Right renal pelvis (tissue), 4 donors: ENCODE data around the gene UNC79. TPM values are rescaled to one million over a fixed set of nuclear protein-coding genes. Genes with fewer than 3 reads are reported as not detected.
"Not testable (repeated sequence)": the region's sequence is repeated elsewhere in the genome, so short reads cannot be mapped to it uniquely, and the experiment has no call there.

Source experiments
- DNase-seq, 4 donors: peaks; one replicate each; pipeline ENCODE4 v3.0.0-alpha.2; 2013; ENCODE audit warnings: low read depth in 4 of 4, low spot score in 3 of 4, missing footprints in 1 of 4
- polyA plus RNA-seq, 4 donors: library from polyadenylated mRNA; unstranded; fragments of 120-200 nt; gene quantifications; one replicate each; pipeline ENCODE4 v1.2.1, GENCODE V29; 2013; ENCODE audit not compliant: insufficient read length in 4 of 4

Gene UNC79
- polyA plus RNA-seq, 4 donors = 0.84 to 0.99 (median 0.87) TPM

- DNase-seq = no peak
These were observed 59.3 kb downstream of the UNC79 start for GRCh38 chr14:93490001-93490400.

GRCh38 chr14:93493054-93493453 is 62.3 kb downstream of the UNC79 start:
- DNase-seq = peak in 1 of 4 donors; percentile 10

GRCh38 chr14:93493622-93494021 is 62.9 kb downstream of the UNC79 start:
- not testable (repeated sequence) for DNase-seq

GRCh38 chr14:93496856-93497741 is 66.4 kb downstream of the UNC79 start:
- no peak for DNase-seq

GRCh38 chr14:93510056-93510455 is 79.3 kb downstream of the UNC79 start:
- no peak for DNase-seq

- no peak for DNase-seq
These were observed 80.3 kb downstream of the UNC79 start for GRCh38 chr14:93511001-93511400.

- DNase-seq = no peak
These were observed 89.4 kb downstream of the UNC79 start for GRCh38 chr14:93520053-93520607.

- no peak for DNase-seq
These were observed 91.5 kb downstream of the UNC79 start for GRCh38 chr14:93522221-93522620.

GRCh38 chr14:93525216-93525615 is 94.5 kb downstream of the UNC79 start:
- DNase-seq = not testable (repeated sequence)

GRCh38 chr14:93525696-93526451 is 95.1 kb downstream of the UNC79 start:
- DNase-seq = no peak

GRCh38 chr14:93527203-93527607 is 96.5 kb downstream of the UNC79 start:
- DNase-seq = no peak

GRCh38 chr14:93528884-93529558 is 98.3 kb downstream of the UNC79 start:
- DNase-seq = no peak

- no peak for DNase-seq
These were observed 100.9 kb downstream of the UNC79 start for GRCh38 chr14:93531644-93532043.

GRCh38 chr14:93532541-93532940 is 101.8 kb downstream of the UNC79 start:
- DNase-seq = no peak

GRCh38 chr14:93533437-93533836 is 102.7 kb downstream of the UNC79 start:
- DNase-seq = no peak

GRCh38 chr14:93533842-93534241 is 103.1 kb downstream of the UNC79 start:
- no peak for DNase-seq

- DNase-seq = no peak
These were observed 104.8 kb downstream of the UNC79 start for GRCh38 chr14:93535537-93535936.

- no peak for DNase-seq
These were observed 106.2 kb downstream of the UNC79 start for GRCh38 chr14:93536945-93537344.

- DNase-seq = no peak
These were observed 107.2 kb downstream of the UNC79 start for GRCh38 chr14:93537951-93538350.

GRCh38 chr14:93538413-93538812 is 107.7 kb downstream of the UNC79 start:
- no peak for DNase-seq

- no peak for DNase-seq
These were observed 109.5 kb downstream of the UNC79 start for GRCh38 chr14:93540235-93540634.
